GM20000 (cell line): Measurements from ENCODE around the gene MED16.
A peak's percentile ranks its signal among the peaks of the same experiment; 100 is the strongest.

Experiments
- DNase-seq: peaks from one replicate; pipeline ENCODE4 v3.0.0; 2012; ENCODE audit warnings: low spot score
- CTCF ChIP-seq: IDR thresholded peaks from 2 replicates; pipeline ENCODE4 v1.5.1; 2012; ENCODE audit warnings: mild to moderate bottlenecking, control low read depth; ENCODE audit errors: extremely low read depth, missing control alignments

MED16 gene

DNA sequence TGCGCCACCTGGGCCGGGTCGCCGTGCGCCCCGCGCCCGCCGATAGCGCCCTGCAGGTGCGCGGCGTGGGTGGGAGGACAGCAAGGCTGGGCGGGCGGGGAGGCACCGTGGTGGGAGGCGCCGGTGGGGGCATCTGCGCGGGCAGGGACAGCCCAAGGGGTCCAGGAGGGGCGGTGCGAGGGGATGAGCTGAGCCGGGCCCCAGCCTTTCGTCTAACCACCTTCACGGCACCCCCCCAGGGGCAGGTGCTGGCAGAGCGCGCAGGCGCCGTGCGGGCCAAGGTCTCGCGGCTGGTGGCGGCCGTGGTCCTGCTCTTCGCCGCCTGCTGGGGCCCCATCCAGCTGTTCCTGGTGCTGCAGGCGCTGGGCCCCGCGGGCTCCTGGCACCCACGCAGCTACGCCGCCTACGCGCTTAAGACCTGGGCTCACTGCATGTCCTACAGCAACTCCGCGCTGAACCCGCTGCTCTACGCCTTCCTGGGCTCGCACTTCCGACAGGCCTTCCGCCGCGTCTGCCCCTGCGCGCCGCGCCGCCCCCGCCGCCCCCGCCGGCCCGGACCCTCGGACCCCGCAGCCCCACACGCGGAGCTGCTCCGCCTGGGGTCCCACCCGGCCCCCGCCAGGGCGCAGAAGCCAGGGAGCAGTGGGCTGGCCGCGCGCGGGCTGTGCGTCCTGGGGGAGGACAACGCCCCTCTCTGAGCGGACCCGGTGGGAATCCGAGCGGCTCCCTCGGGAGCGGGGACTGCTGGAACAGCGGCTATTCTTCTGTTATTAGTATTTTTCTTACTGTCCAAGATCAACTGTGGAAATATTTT, 27.3 kb upstream of the MED16 start:
- TF ChIP-seq CTCF = no peak
- DNase-seq = peak; percentile 87

DNA sequence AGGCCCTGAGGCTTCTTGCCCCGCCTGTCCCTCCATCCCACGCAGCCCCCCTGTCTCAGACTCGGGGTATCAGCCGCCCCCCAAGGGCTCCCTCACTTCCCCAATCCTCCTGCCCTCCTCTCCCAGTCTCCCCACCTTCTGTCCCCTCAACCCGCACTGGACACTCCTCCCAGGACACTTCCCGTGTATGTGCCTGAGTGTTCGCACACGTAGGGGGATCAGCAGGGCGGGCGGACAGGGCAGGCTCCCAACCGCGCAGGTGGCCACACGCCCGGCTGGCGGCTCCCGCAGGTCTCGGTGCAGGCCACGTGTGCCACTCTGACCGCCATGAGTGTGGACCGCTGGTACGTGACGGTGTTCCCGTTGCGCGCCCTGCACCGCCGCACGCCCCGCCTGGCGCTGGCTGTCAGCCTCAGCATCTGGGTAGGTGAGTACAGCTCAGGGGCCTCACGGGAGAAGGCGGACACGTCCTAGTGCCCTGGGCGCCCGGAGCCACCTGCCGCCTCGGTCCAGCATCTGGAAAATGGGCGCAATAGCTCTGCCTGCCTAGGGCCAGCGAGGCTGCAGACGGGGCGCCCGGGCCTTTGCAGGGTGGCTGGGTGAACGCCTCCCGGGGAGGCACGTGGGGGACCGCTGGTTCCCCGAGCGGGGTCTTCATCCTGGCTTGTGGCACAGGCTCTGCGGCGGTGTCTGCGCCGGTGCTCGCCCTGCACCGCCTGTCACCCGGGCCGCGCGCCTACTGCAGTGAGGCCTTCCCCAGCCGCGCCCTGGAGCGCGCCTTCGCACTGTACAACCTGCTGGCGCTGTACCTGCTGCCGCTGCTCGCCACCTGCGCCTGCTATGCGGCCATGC, 26.4 kb upstream of the MED16 start:
- peak; percentile 62 for DNase-seq
- TF ChIP-seq CTCF = no peak

- DNase-seq = no peak
Observed at GRCh38 chr19:918481-919198, 25.7 kb upstream of the MED16 start.

GRCh38 chr19:918152-918437, 25.1 kb upstream of the MED16 start:
- no peak for TF ChIP-seq CTCF

More at GRCh38 chr19:918481-919198, 25.7 kb upstream of the MED16 start:
- TF ChIP-seq CTCF = no peak

DNA sequence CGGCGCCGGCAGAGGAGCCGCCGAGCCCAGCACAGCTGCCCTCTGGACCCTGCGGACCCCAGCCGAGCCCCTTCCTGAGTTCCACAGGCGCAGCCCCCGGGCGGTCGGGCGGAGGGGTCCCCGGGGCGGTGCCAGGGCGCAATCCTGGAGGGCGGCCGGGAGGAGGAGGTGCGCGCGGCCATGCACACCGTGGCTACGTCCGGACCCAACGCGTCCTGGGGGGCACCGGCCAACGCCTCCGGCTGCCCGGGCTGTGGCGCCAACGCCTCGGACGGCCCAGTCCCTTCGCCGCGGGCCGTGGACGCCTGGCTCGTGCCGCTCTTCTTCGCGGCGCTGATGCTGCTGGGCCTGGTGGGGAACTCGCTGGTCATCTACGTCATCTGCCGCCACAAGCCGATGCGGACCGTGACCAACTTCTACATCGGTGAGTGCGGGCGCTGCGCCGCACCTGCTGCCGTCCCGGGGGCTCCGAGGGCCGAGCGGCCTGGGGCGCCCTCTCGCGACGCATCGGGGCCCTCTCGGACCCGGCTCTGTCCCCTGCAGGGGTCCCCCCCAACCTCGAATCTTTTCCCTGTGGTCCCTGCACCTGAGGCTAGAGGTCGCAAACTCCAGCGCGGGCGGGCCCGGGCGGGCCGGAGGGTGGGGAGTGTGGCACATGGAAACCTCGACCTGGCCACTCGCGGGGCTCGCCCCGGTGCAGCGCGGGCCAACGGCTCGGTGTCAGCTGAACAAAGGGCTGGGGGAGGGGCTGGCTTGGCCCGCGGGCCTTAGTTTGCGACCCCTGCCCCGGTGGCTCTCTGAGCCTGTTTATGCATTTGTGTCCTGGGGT, 24.6 kb upstream of the MED16 start, which contains the start of gene KISS1R:
Gene KISS1R, plus strand, starts transcription at position 11 of the 829 bp plus-strand sequence. Its CDS starts 170 bp downstream, at position 181.
- peak; percentile 68 for TF ChIP-seq CTCF
- peak; percentile 85 for DNase-seq

More at GRCh38 chr19:918152-918437, 25.1 kb upstream of the MED16 start:
- no peak for DNase-seq

GRCh38 chr19:916645-917322, 23.8 kb upstream of the MED16 start:
- DNase-seq = no peak
- TF ChIP-seq CTCF = no peak
